CD4-positive, alpha-beta T cell (primary cell): ENCODE measurements around the gene TRAK2. TPM values are rescaled to one million over a fixed set of nuclear protein-coding genes. Genes with fewer than 3 reads are reported as not detected.
A peak's percentile ranks its signal among the peaks of the same experiment; 100 is the strongest.
"Not testable (repeated sequence)": the region's sequence is repeated elsewhere in the genome, so short reads cannot be mapped to it uniquely, and the experiment has no call there.

Experiments
- ATAC-seq: fragments of 200-7000 bp; cut with Tn5 transposase; one replicate; pipeline ENCODE4 v1.10.0; 2022; ENCODE audit warnings: mild to moderate bottlenecking; ENCODE audit not compliant: poor library complexity
- CTCF ChIA-PET: fragments of 350-600 bp; sonication (Branson Sonifier 250); formaldehyde crosslinking; loops from one replicate; lab custom pipeline; 2021; ENCODE audit warnings: antibody characterized with exemption, inconsistent platforms; lab: Charles Lee
- POLR2A ChIA-PET: fragments of 350-600 bp; sonication (Branson Sonifier 250); formaldehyde crosslinking; loops from one replicate; lab custom pipeline; 2021; ENCODE audit warnings: antibody characterized with exemption, inconsistent platforms; lab: Charles Lee
- DNase-seq, 14 experiments: peaks; one replicate each; pipeline ENCODE4 v3.0.0-alpha.2; 2013 to 2020; ENCODE audit warnings: mixed read lengths in 2 of 14
- H3K27ac ChIP-seq, 2 donors: one replicate each; pipeline versions ENCODE4 v1.5.1 to v1.7.0; 2013; ENCODE audit warnings: low read length in 2 of 2, low read depth in 1 of 2, mild to moderate bottlenecking in 1 of 2
- H3K27me3 ChIP-seq, 2 experiments: 1 replicate in 1 of 2; 2 replicates in 1 of 2; pipeline versions ENCODE4 v1.6.1 to v1.7.0; 2013; ENCODE audit warnings: low read length in 2 of 2, control low read depth in 1 of 2, mild to moderate bottlenecking in 1 of 2, moderate library complexity in 1 of 2; ENCODE audit not compliant: insufficient read depth in 2 of 2, control insufficient read depth in 1 of 2
- H3K36me3 ChIP-seq: one replicate; pipeline ENCODE4 v1.6.1; 2013; ENCODE audit warnings: low read length, control low read depth; ENCODE audit not compliant: insufficient read depth
- H3K4me1 ChIP-seq: one replicate; pipeline ENCODE4 v1.6.1; 2013; ENCODE audit warnings: low read length, control low read depth; ENCODE audit not compliant: insufficient read depth
- H3K4me3 ChIP-seq: one replicate; pipeline ENCODE4 v1.5.1; 2013; ENCODE audit warnings: mild to moderate bottlenecking, low read length, moderate library complexity
- H3K9me3 ChIP-seq, 2 experiments: 1 replicate in 1 of 2; 2 replicates in 1 of 2; pipeline versions ENCODE4 v1.6.1 to v1.7.0; 2013; ENCODE audit warnings: low read length in 2 of 2, mild to moderate bottlenecking in 2 of 2, control low read depth in 1 of 2, moderate library complexity in 1 of 2; ENCODE audit not compliant: control insufficient read depth in 1 of 2, insufficient read depth in 1 of 2
- H3K27ac Mint-ChIP-seq: one replicate; pipeline ENCODE4 v1.8.0; 2020; ENCODE audit warnings: mixed read lengths
- H3K27me3 Mint-ChIP-seq: one replicate; pipeline ENCODE4 v1.8.0; 2021; ENCODE audit warnings: mixed read lengths
- H3K36me3 Mint-ChIP-seq: one replicate; pipeline ENCODE4 v1.8.0; 2021; ENCODE audit warnings: low read depth, mixed read lengths
- H3K4me1 Mint-ChIP-seq: one replicate; pipeline ENCODE4 v1.8.0; 2021; ENCODE audit warnings: low read depth, mixed read lengths
- H3K4me3 Mint-ChIP-seq: one replicate; pipeline ENCODE4 v1.8.0; 2020; ENCODE audit warnings: mild to moderate bottlenecking, mixed read lengths
- H3K9me3 Mint-ChIP-seq: one replicate; pipeline ENCODE4 v1.8.0; 2020; ENCODE audit warnings: mixed read lengths
- intact Hi-C, 2 experiments: fragments of 100-400 bp; cut with DNase I in 1 of 2; cut with micrococcal nuclease in 1 of 2; formaldehyde crosslinking; loops; one replicate each; pipeline versions ENCODE4 v1.15.1 to v1.9.0; 2023 to 2025; cut with DNase I, micrococcal nuclease
- total RNA-seq, 174 experiments: library from RNA in 2 of 174; stranded (reverse) in 2 of 174; gene quantifications; one replicate each; pipeline ENCODE4 v1.2.3 and lab custom pipeline; 2021 to 2026
- TF ChIP-seq, protein P1 (sequence below): fragments of 200-600 bp; IDR thresholded peaks from one replicate; pipeline ENCODE4 v1.8.0; 2022; ENCODE audit warnings: antibody characterized with exemption, mild to moderate bottlenecking

Gene TRAK2
- total RNA-seq, 2 experiments from 2014 or later: 32.5 to 35.6 TPM

DNA sequence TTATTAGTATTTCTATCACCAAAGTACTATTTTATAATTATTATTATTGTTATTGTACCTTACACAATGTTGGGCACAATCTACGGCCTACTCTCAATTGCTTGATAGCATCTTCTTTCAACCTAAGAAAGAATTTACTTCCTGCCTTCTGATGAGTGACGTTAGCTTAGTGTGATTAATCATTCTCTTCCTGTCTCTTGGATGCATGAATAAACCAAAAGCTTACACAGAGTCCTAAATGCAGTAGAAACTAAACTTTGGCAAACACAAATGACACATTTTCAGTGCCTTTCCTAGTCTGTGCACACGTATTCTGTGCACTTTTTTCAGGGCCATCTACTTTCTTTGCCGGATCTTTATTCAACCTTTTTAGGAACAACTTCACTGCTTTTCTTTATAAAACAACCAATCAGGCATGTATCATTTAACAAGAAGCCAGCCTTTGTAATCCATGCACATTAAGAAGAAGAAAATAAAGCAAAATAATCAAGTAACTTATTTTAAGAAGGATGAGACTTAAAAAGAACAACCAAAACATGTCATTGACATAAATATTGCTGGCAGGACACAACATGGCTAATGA lies 19.1 kb downstream of the TRAK2 start:
- H3K36me3 Mint-ChIP-seq: peaks cover 7% of the 10 kb centered on the region

DNA sequence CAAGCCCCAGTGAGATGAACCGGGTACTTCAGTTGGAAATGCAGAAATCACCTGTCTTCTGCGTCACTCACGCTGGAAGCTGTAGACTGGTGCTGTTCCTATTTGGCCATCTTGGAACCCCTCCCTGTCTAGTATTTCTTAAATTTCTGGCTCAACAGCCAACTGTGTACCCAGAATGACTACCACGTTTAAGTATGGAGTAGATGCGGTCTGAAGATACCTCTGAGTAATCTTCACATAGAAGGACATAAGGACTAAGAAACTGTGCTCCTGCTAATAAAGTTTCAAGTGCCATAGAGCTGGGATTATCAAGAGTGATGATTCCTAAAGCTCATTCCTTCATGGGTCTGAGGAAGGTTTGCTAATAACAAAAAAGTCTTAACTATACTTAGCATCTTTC lies 20.4 kb downstream of the TRAK2 start:
- no peak for ATAC-seq
- Histone ChIP-seq H3K36me3 (no peaks in the 10 kb centered on the region), H3K27me3 (no peaks in the 10 kb centered on the region), H3K4me3 (no peak overlapping the region), H3K27ac (no peak overlapping the region), H3K9me3 (no peaks in the 10 kb centered on the region), H3K4me1 (peaks cover 25% of the 10 kb centered on the region)
- no peaks in the 10 kb centered on the region for H3K27me3 Mint-ChIP-seq
- H3K9me3 Mint-ChIP-seq: no peaks in the 10 kb centered on the region
- H3K4me3 Mint-ChIP-seq: no peak overlapping the region
- DNase-seq: no peak
- ChIA-PET POLR2A (interaction anchor here (0.6 to 5.0 kb wide), 2 partner anchors 17 to 20 kb away, joined by 3 to 48 read pairs; partner anchors contain the start of genes STRADB and TRAK2), CTCF (interaction anchor here (1.1 to 5.2 kb wide), 2 partner anchors 16 to 21 kb away, joined by 4 to 28 read pairs; partner anchors contain the start of genes STRADB and TRAK2)
- intact Hi-C loops: loop anchor here in 1 of 2 experiments (10.0 kb wide), 1 partner anchor 944 kb away; the partner anchor contains the start of gene BMPR2
- peaks cover 7% of the 10 kb centered on the region for H3K36me3 Mint-ChIP-seq
- TF ChIP-seq, protein P1, sequence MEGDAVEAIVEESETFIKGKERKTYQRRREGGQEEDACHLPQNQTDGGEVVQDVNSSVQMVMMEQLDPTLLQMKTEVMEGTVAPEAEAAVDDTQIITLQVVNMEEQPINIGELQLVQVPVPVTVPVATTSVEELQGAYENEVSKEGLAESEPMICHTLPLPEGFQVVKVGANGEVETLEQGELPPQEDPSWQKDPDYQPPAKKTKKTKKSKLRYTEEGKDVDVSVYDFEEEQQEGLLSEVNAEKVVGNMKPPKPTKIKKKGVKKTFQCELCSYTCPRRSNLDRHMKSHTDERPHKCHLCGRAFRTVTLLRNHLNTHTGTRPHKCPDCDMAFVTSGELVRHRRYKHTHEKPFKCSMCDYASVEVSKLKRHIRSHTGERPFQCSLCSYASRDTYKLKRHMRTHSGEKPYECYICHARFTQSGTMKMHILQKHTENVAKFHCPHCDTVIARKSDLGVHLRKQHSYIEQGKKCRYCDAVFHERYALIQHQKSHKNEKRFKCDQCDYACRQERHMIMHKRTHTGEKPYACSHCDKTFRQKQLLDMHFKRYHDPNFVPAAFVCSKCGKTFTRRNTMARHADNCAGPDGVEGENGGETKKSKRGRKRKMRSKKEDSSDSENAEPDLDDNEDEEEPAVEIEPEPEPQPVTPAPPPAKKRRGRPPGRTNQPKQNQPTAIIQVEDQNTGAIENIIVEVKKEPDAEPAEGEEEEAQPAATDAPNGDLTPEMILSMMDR: no peak
- H3K4me1 Mint-ChIP-seq: peaks cover 64% of the 10 kb centered on the region
- H3K27ac Mint-ChIP-seq: peak overlapping the region; percentile 88

More for the DNA sequence above, 19.1 kb downstream of the TRAK2 start:
- ATAC-seq (peak; percentile 95), DNase-seq (peak in 3 of 14 experiments; percentile 55 to 75 (median 59))
- peaks cover 71% of the 10 kb centered on the region for H3K4me1 Mint-ChIP-seq
- H3K27ac ChIP-seq: peak overlapping the region; percentile 13 to 57
- H3K9me3 Mint-ChIP-seq: no peaks in the 10 kb centered on the region
- no peaks in the 10 kb centered on the region for H3K9me3 ChIP-seq
- peak overlapping the region; percentile 88 for H3K27ac Mint-ChIP-seq
- H3K4me3 Mint-ChIP-seq: peak overlapping the region; percentile 59
- TF ChIP-seq, protein P1: no peak
- POLR2A ChIA-PET: interaction anchor here (0.6 to 5.0 kb wide), 4 partner anchors 15 to 1810 kb away, joined by 3 to 48 read pairs (median 7); partner anchors contain the start of genes STRADB and TRAK2
- H3K27me3 Mint-ChIP-seq: no peaks in the 10 kb centered on the region
- intact Hi-C loops: loop anchor here (2.0 to 10.0 kb wide), 2 partner anchors 19 to 943 kb away; partner anchors contain the start of genes BMPR2 (in 1 of the 2), STRADB (in 1 of the 2) and TRAK2 (in 1 of the 2)
- H3K36me3 ChIP-seq: no peaks in the 10 kb centered on the region
- CTCF ChIA-PET: interaction anchor here (0.6 to 5.2 kb wide), 4 partner anchors 11 to 288 kb away, joined by 3 to 28 read pairs (median 5); partner anchors contain the start of genes STRADB and TRAK2
- no peaks in the 10 kb centered on the region for H3K27me3 ChIP-seq
- H3K4me3 ChIP-seq: no peak overlapping the region
- H3K4me1 ChIP-seq: peaks cover 25% of the 10 kb centered on the region

DNA sequence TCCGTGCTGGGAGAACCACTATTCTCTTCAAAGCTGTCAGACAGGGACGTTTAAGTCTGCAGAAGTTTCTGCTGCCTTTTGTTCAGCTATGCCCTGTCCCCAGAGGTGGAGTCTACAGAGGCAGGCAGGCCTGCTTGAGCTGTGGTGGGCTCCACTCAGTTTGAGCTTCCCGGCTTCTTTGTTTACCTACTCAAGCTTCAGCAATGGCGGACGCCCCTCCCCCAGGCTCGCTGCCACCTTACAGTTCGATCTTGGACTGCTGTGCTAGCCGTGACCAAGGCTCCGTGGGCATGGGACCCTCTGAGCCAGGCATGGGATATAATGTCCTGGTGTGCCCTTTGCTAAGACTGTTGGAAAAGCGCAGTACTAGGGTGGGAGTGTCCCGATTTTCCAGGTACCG lies 20.9 kb downstream of the TRAK2 start:
- CTCF ChIA-PET, ATAC-seq, H3K9me3 Mint-ChIP-seq, H3K27ac Mint-ChIP-seq, H3K27me3 ChIP-seq, H3K36me3 Mint-ChIP-seq, H3K9me3 ChIP-seq, H3K27ac ChIP-seq, H3K4me3 Mint-ChIP-seq, H3K27me3 Mint-ChIP-seq, H3K4me3 ChIP-seq, DNase-seq, H3K36me3 ChIP-seq: not testable (repeated sequence)
- POLR2A ChIA-PET: interaction anchor here (0.6 to 1.1 kb wide), 2 partner anchors 21 to 870 kb away, joined by 4 to 5 read pairs; partner anchors contain the start of genes STRADB and TRAK2
- peaks cover 25% of the 10 kb centered on the region for H3K4me1 ChIP-seq
- peaks cover 59% of the 10 kb centered on the region for H3K4me1 Mint-ChIP-seq
- intact Hi-C loops: loop anchor here in 1 of 2 experiments (10.0 kb wide), 1 partner anchor 944 kb away; the partner anchor contains the start of gene BMPR2

DNA sequence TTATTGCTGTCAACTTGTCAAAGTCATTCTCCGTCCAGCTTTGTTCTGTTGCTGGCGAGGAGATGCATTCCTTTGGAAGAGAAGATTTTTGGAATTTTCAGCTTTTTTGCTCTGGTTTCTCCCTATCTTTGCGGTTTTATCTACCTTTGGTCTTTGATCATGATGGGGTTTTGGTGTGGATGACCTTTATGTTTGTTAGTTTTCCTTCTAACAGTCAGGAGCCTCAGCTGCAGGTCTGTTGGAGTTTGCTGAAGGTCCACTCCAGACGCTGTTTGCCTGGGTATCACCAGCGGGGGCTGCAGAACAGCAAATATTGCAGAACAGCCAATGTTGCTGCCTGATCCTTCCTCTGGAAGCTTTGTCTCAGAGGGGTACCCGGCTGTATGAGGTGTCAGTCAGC lies 21.4 kb downstream of the TRAK2 start:
- H3K36me3 ChIP-seq, H3K27me3 ChIP-seq, CTCF ChIA-PET, ATAC-seq, H3K36me3 Mint-ChIP-seq, H3K9me3 Mint-ChIP-seq, DNase-seq, H3K4me3 ChIP-seq, H3K9me3 ChIP-seq, H3K27ac ChIP-seq, H3K27me3 Mint-ChIP-seq, H3K4me3 Mint-ChIP-seq: not testable (repeated sequence)
- peaks cover 22% of the 10 kb centered on the region for H3K4me1 ChIP-seq
- peaks cover 54% of the 10 kb centered on the region for H3K4me1 Mint-ChIP-seq
- H3K27ac Mint-ChIP-seq: peak overlapping the region; percentile 28
- intact Hi-C loops: loop anchor here in 1 of 2 experiments (10.0 kb wide), 1 partner anchor 945 kb away; the partner anchor contains the start of gene BMPR2
- POLR2A ChIA-PET: interaction anchor here (0.6 to 1.1 kb wide), 2 partner anchors 22 to 871 kb away, joined by 4 to 5 read pairs; partner anchors contain the start of genes STRADB and TRAK2

DNA sequence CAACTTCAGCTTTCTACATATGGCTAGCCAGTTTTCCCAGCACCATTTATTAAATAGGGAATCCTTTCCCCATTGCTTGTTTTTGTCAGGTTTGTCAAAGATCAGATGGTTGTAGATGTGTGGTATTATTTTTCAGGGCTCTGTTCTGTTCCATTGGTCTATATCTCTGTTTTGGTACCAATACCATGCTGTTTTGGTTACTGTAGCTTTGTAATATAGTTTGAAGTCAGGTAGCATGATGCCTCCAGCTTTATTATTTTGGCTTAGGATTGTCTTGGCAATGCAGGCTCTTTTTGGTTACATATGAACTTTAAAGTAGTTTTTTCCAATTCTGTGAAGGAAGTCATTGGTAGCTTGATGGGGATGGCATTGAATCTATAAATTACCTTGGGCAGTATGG lies 22.9 kb downstream of the TRAK2 start:
- H3K27ac Mint-ChIP-seq, CTCF ChIA-PET: not testable (repeated sequence)

More for the DNA sequence above, 22.9 kb downstream of the TRAK2 start:
- H3K9me3 ChIP-seq, DNase-seq, H3K36me3 Mint-ChIP-seq, H3K36me3 ChIP-seq, H3K27me3 Mint-ChIP-seq, intact Hi-C loops, POLR2A ChIA-PET, ATAC-seq, H3K4me3 ChIP-seq, H3K27me3 ChIP-seq, H3K9me3 Mint-ChIP-seq, H3K4me3 Mint-ChIP-seq, H3K27ac ChIP-seq: not testable (repeated sequence)
- H3K4me1 ChIP-seq: peaks cover 17% of the 10 kb centered on the region
- peaks cover 45% of the 10 kb centered on the region for H3K4me1 Mint-ChIP-seq
